Esophagus muscularis mucosa (tissue), 4 donors: Measurements from ENCODE around the gene AP3D1.

Experiments
- CTCF ChIP-seq, 3 experiments: fragments of 200-600 bp in 2 of 3; fragments of 450-650 bp in 1 of 3; sonication (generic) in 2 of 3; IDR thresholded peaks; one replicate each; pipeline ENCODE4 v1.5.1; 2017 to 2019; ENCODE audit warnings: antibody characterized with exemption in 3 of 3, mild to moderate bottlenecking in 2 of 3, moderate library complexity in 1 of 3
- EP300 ChIP-seq: sonication (generic); formaldehyde crosslinking; IDR thresholded peaks from one replicate; pipeline ENCODE4 v1.6.1; 2017; ENCODE audit warnings: antibody characterized with exemption
- POLR2A ChIP-seq: fragments of 450-650 bp; IDR thresholded peaks from one replicate; pipeline ENCODE4 v1.6.1; 2017; ENCODE audit warnings: antibody characterized with exemption, moderate library complexity, mild to moderate bottlenecking, low read depth
- POLR2AphosphoS5 ChIP-seq, 2 donors: sonication (generic); formaldehyde crosslinking; IDR thresholded peaks; one replicate each; pipeline ENCODE4 v1.6.1; 2017; ENCODE audit warnings: antibody characterized with exemption in 2 of 2

- TF ChIP-seq CTCF (IDR thresholded peaks at IDR 0.05) (no peak), POLR2A (no peak), EP300 (no peak), POLR2AphosphoS5 (IDR thresholded peaks at IDR 0.05) (no peak)
Observed at GRCh38 chr19:2122982-2123381, 28.4 kb downstream of the AP3D1 start.
